CD14-positive monocyte (primary cell): ENCODE data around the gene SMLR1. TPM values are rescaled to one million over a fixed set of nuclear protein-coding genes. Genes with fewer than 3 reads are reported as not detected.

Experiments
- DNase-seq, 3 donors: peaks; one replicate each; pipeline ENCODE4 v3.0.0-alpha.2; 2011 to 2022
- H2AFZ ChIP-seq: 2 replicates; pipeline ENCODE4 v1.6.0; 2012; ENCODE audit warnings: mild to moderate bottlenecking, low read depth, low read length, inconsistent platforms; ENCODE audit not compliant: insufficient read depth, poor library complexity, severe bottlenecking
- H3K27ac ChIP-seq, 2 donors: 1 replicate in 1 of 2; 2 replicates in 1 of 2; pipeline ENCODE4 v1.5.1; 2012 to 2013; ENCODE audit warnings: low read length in 2 of 2, control low read depth in 1 of 2, inconsistent platforms in 1 of 2, low read depth in 1 of 2, mild to moderate bottlenecking in 1 of 2
- H3K27me3 ChIP-seq, 2 donors: one replicate each; pipeline versions ENCODE4 v1.6.0 to v1.6.1; 2011 to 2013; ENCODE audit warnings: low read length in 2 of 2; ENCODE audit not compliant: control insufficient read depth in 2 of 2, insufficient read depth in 2 of 2
- H3K36me3 ChIP-seq, 2 donors: replicated peaks in 1 of 2; 1 replicate in 1 of 2; 2 replicates in 1 of 2; pipeline versions ENCODE4 v1.5.1 to v1.6.1; 2012 to 2013; ENCODE audit warnings: low read length in 2 of 2, control low read depth in 1 of 2, inconsistent platforms in 1 of 2, mild to moderate bottlenecking in 1 of 2; ENCODE audit not compliant: insufficient read depth in 2 of 2, control insufficient read depth in 1 of 2
- H3K4me1 ChIP-seq, 2 donors: 1 replicate in 1 of 2; 2 replicates in 1 of 2; pipeline versions ENCODE4 v1.5.1 to v1.6.1; 2012 to 2013; ENCODE audit warnings: low read length in 2 of 2, control low read depth in 1 of 2, inconsistent platforms in 1 of 2, mild to moderate bottlenecking in 1 of 2, moderate library complexity in 1 of 2; ENCODE audit not compliant: insufficient read depth in 2 of 2, control insufficient read depth in 1 of 2
- H3K4me2 ChIP-seq: replicated peaks from 2 replicates; pipeline ENCODE3; 2012; ENCODE audit warnings: low read length, moderate library complexity, mild to moderate bottlenecking; ENCODE audit not compliant: poor library complexity, severe bottlenecking; ENCODE audit errors: extremely low read depth
- H3K4me3 ChIP-seq, 3 experiments: fragments of 200-600 bp in 1 of 3; sonication (generic) in 1 of 3; replicated peaks in 1 of 3; 1 replicate in 2 of 3; 2 replicates in 1 of 3; pipeline ENCODE4 v1.5.1; 2011 to 2013; ENCODE audit warnings: low read length in 3 of 3, mild to moderate bottlenecking in 3 of 3, control low read depth in 2 of 3, low read depth in 2 of 3, inconsistent platforms in 1 of 3, moderate library complexity in 1 of 3
- H3K79me2 ChIP-seq: 2 replicates; pipeline ENCODE4 v1.6.0; 2012; ENCODE audit warnings: mild to moderate bottlenecking, control low read depth, inconsistent platforms, low read length, moderate library complexity; ENCODE audit not compliant: insufficient read depth
- H3K9ac ChIP-seq: 2 replicates; pipeline ENCODE4 v1.6.0; 2017; ENCODE audit warnings: low read length, mild to moderate bottlenecking; ENCODE audit not compliant: insufficient read depth, poor library complexity, severe bottlenecking
- H3K9me3 ChIP-seq, 2 donors: replicated peaks in 1 of 2; 1 replicate in 1 of 2; 2 replicates in 1 of 2; pipeline versions ENCODE4 v1.5.1 to v1.6.1; 2012 to 2013; ENCODE audit warnings: low read length in 2 of 2, control low read depth in 1 of 2; ENCODE audit not compliant: control insufficient read depth in 1 of 2, insufficient read depth in 1 of 2
- H4K20me1 ChIP-seq: 2 replicates; pipeline ENCODE4 v1.6.0; 2012; ENCODE audit warnings: mild to moderate bottlenecking, low read length, control low read depth, moderate library complexity; ENCODE audit not compliant: insufficient read depth
- H3K27ac Mint-ChIP-seq, 7 donors: one replicate each; pipeline ENCODE4 v1.8.0; 2020; ENCODE audit warnings: mild to moderate bottlenecking in 7 of 7, mixed read lengths in 7 of 7, moderate library complexity in 6 of 7, inconsistent platforms in 2 of 7
- H3K27me3 Mint-ChIP-seq, 3 donors: one replicate each; pipeline ENCODE4 v1.8.0; 2021 to 2022; ENCODE audit warnings: low read depth in 3 of 3, mild to moderate bottlenecking in 3 of 3, mixed read lengths in 3 of 3, moderate library complexity in 3 of 3, inconsistent platforms in 1 of 3
- H3K36me3 Mint-ChIP-seq, 2 donors: one replicate each; pipeline ENCODE4 v1.8.0; 2020; ENCODE audit warnings: mixed read lengths in 2 of 2, inconsistent platforms in 1 of 2, mild to moderate bottlenecking in 1 of 2
- H3K4me1 Mint-ChIP-seq: one replicate; pipeline ENCODE4 v1.8.0; 2020; ENCODE audit warnings: mild to moderate bottlenecking, mixed read lengths
- H3K4me3 Mint-ChIP-seq, 2 donors: one replicate each; pipeline ENCODE4 v1.8.0; 2020; ENCODE audit warnings: mild to moderate bottlenecking in 2 of 2, mixed read lengths in 2 of 2, moderate library complexity in 1 of 2
- H3K9me3 Mint-ChIP-seq, 7 donors: one replicate each; pipeline ENCODE4 v1.8.0; 2020 to 2022; ENCODE audit warnings: mixed read lengths in 7 of 7, mild to moderate bottlenecking in 6 of 7, moderate library complexity in 6 of 7, inconsistent platforms in 2 of 7
- whole genome bisulfite sequencing: methylation state at CpG from one replicate; pipeline ENCODE4 v1.1.5; 2013; ENCODE audit warnings: missing lambda C conversion rate; ENCODE audit not compliant: insufficient coverage; 5-methylcytosine and 5-hydroxymethylcytosine counted together
- intact Hi-C, 2 donors: fragments of 100-400 bp; cut with micrococcal nuclease; formaldehyde crosslinking; loops; one replicate each; pipeline versions ENCODE4 v1.15.0 to v1.15.1; 2023
- polyA plus RNA-seq, 3 donors: library from polyadenylated mRNA; depleted of rRNA in 1 of 3; unstranded in 2 of 3; stranded (reverse) in 1 of 3; fragments of 300-500 nt in 2 of 3; fragments of >200 nt in 1 of 3; fragmentation: Illumina TruSeq in 2 of 3; gene quantifications; 1 replicate in 2 of 3; 2 replicates in 1 of 3; pipeline ENCODE4 v1.2.3, GENCODE V29; 2012 to 2021
- TF ChIP-seq, protein P1 (sequence below): fragments of 200-600 bp; IDR thresholded peaks from one replicate; pipeline ENCODE4 v1.8.0; 2022; ENCODE audit warnings: antibody characterized with exemption, mild to moderate bottlenecking

The SMLR1 gene
- polyA plus RNA-seq, 3 donors: not detected

DNA sequence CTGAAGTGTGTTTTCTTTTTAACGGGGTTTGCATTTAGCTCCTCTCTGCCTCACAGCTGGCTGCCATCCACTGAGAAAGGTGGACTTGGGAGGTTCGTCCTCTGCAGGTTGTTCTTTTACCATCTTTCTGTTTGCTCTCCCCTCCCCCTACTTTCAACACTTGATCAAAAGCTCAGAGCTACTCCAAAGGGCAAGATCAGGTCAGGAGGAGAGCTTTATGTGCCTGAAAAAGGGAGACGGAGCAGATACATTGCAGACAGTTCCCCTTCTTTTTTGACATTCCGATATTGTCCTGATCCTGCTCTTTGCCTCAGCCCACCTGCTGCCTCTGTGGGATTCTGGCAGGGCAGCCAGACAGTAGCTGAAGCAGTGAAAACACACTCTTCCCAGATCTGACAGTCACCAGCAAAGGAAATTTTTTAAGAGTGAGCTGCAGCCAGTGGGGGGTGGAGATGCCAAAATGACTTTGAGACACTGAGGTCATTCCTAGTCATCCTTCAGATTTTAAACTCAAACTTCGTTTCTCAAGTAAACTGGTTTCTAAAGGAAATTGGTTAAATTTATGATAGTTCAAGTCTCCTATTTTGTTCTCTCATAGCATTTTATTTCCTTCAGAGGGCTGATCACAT, 26.5 kb downstream of the SMLR1 start:
- Histone ChIP-seq H2AFZ (no peak overlapping the region), H3K36me3 (no peaks in the 10 kb centered on the region), H3K27me3 (no peaks in the 10 kb centered on the region), H3K9me3 (no peaks in the 10 kb centered on the region), H4K20me1 (no peaks in the 10 kb centered on the region), H3K9ac (no peak overlapping the region), H3K79me2 (no peaks in the 10 kb centered on the region), H3K27ac (no peak overlapping the region), H3K4me2 (no peak overlapping the region), H3K4me1 (no peaks in the 10 kb centered on the region), H3K4me3 (no peak overlapping the region)
- peaks cover 0 to 2% (median 0%) of the 10 kb centered on the region in 7 donors for H3K9me3 Mint-ChIP-seq
- 100% methylated on average over 2 of the region's 5 CpGs for WGBS
- no peaks in the 10 kb centered on the region for H3K4me1 Mint-ChIP-seq
- H3K27me3 Mint-ChIP-seq: no peaks in the 10 kb centered on the region
- TF ChIP-seq, protein P1, sequence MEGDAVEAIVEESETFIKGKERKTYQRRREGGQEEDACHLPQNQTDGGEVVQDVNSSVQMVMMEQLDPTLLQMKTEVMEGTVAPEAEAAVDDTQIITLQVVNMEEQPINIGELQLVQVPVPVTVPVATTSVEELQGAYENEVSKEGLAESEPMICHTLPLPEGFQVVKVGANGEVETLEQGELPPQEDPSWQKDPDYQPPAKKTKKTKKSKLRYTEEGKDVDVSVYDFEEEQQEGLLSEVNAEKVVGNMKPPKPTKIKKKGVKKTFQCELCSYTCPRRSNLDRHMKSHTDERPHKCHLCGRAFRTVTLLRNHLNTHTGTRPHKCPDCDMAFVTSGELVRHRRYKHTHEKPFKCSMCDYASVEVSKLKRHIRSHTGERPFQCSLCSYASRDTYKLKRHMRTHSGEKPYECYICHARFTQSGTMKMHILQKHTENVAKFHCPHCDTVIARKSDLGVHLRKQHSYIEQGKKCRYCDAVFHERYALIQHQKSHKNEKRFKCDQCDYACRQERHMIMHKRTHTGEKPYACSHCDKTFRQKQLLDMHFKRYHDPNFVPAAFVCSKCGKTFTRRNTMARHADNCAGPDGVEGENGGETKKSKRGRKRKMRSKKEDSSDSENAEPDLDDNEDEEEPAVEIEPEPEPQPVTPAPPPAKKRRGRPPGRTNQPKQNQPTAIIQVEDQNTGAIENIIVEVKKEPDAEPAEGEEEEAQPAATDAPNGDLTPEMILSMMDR: no peak
- no peak overlapping the region for H3K4me3 Mint-ChIP-seq
- no peak for DNase-seq
- H3K36me3 Mint-ChIP-seq: peaks cover 0 to 7% of the 10 kb centered on the region in 2 donors
- H3K27ac Mint-ChIP-seq: no peak overlapping the region
- intact Hi-C loops: no loop called here

DNA sequence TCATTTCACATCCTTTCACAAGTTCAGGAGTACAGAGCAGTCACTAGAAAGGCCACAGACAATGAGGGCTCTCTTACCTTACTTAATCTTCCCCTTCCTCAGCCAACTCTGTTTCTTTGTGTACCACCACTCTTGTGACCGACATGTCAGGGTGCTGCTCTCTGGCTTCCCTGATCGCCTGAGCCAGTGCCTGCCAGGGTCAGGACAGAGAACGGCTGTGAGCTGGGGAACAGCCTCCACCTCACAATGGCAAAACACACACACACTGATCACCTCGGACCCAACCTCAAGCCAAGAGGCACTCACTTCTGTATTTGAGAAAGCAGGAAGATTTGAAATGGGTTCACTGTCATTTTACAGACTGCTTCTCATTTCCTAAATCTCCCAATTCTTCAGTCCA, 30.8 kb downstream of the SMLR1 start:
- DNase-seq: no peak
- Mint-ChIP-seq H3K27ac (no peak overlapping the region), H3K36me3 (peaks cover 0 to 7% of the 10 kb centered on the region in 2 donors), H3K27me3 (no peaks in the 10 kb centered on the region), H3K9me3 (peaks cover 0 to 2% (median 0%) of the 10 kb centered on the region in 7 donors), H3K4me1 (no peaks in the 10 kb centered on the region), H3K4me3 (no peak overlapping the region)
- H3K9me3 ChIP-seq: no peaks in the 10 kb centered on the region
- H3K9ac ChIP-seq: no peak overlapping the region
- no peaks in the 10 kb centered on the region for H3K79me2 ChIP-seq
- no peaks in the 10 kb centered on the region for H4K20me1 ChIP-seq
- no peak overlapping the region for H3K4me3 ChIP-seq
- no peaks in the 10 kb centered on the region for H3K27me3 ChIP-seq
- H3K27ac ChIP-seq: no peak overlapping the region
- intact Hi-C loops: no loop called here
- H3K36me3 ChIP-seq: no peaks in the 10 kb centered on the region
- no peak overlapping the region for H2AFZ ChIP-seq
- H3K4me2 ChIP-seq: no peak overlapping the region
- WGBS: 100% methylated on average over 2 of the region's 4 CpGs
- no peaks in the 10 kb centered on the region for H3K4me1 ChIP-seq
- TF ChIP-seq, protein P1: no peak
